ENCODE measurements around the gene LARP4B.

GRCh38 chr10:776772-777171 is 154.7 kb downstream of the LARP4B start:
- no peak for TF ChIP-seq POLR2A (IDR thresholded peaks at IDR 0.05)
- TF ChIP-seq CTCF (IDR thresholded peaks at IDR 0.05) = no peak
